HepG2 (cell line): ENCODE data around the gene TMEM158. TPM values are rescaled to one million over a fixed set of nuclear protein-coding genes. Genes with fewer than 3 reads are reported as not detected.

ENCODE experiments used
- ATAC-seq: fragments of 200-7000 bp; cut with Tn5 transposase; 3 replicates; pipeline ENCODE4 v1.9.1; 2020; ENCODE audit warnings: mild to moderate bottlenecking, moderate library complexity
- BruUV-seq: library from RNA; stranded (reverse); fragments of 400-500 nt; replicated peaks from 2 replicates; lab custom pipeline; 2021; lab: Mats Ljungman, UMichigan
- CTCF ChIA-PET: fragments of 300-600 bp; formaldehyde crosslinking; extraction: SDS; loops from one replicate; lab custom pipeline; 2021; ENCODE audit warnings: low total read pairs, inconsistent platforms, low intra/inter-chr PET ratio; lab: Yijun Ruan, JAX
- POLR2A ChIA-PET: fragments of 350-600 bp; sonication (Branson Sonifier 250); formaldehyde crosslinking; loops from one replicate; lab custom pipeline; 2020; ENCODE audit warnings: antibody characterized with exemption, inconsistent platforms; lab: Yijun Ruan, JAX
- DNase-seq: peaks from one replicate; pipeline ENCODE4 v3.0.0-alpha.2; 2015; ENCODE audit warnings: low spot score
- FAIRE-seq: peaks from 3 replicates; lab custom pipeline; 2011; peaks lifted over from hg19 to GRCh38; lab: Jason Lieb, UNC
- H2AFZ ChIP-seq: one replicate; pipeline ENCODE4 v1.6.1; 2011; ENCODE audit warnings: low read length, inconsistent platforms
- H3K27ac ChIP-seq: fragments of 300-600 bp; 3 replicates; pipeline ENCODE4 v1.8.0; 2011; ENCODE audit warnings: mixed run types, mild to moderate bottlenecking, mixed read lengths, low read length, inconsistent platforms; ENCODE audit not compliant: insufficient read depth; ENCODE audit errors: extremely low read length
- H3K27me3 ChIP-seq, 2 experiments: fragments of 200-600 bp in 1 of 2; 2 replicates in 1 of 2; 3 replicates in 1 of 2; pipeline versions ENCODE4 v1.6.0 to v1.8.0; 2011; ENCODE audit warnings: low read length in 2 of 2, mild to moderate bottlenecking in 2 of 2, moderate library complexity in 2 of 2, inconsistent platforms in 1 of 2; ENCODE audit not compliant: insufficient read depth in 2 of 2, control insufficient read depth in 1 of 2
- H3K36me3 ChIP-seq, 2 experiments: fragments of 200-600 bp in 1 of 2; replicated peaks in 1 of 2; 2 replicates in 1 of 2; 3 replicates in 1 of 2; pipeline versions ENCODE4 v1.5.1 to v1.8.0; 2011; ENCODE audit warnings: low read length in 2 of 2, inconsistent platforms in 1 of 2; ENCODE audit not compliant: insufficient read depth in 2 of 2, control insufficient read depth in 1 of 2
- H3K4me1 ChIP-seq: 2 replicates; pipeline ENCODE4 v1.5.1; 2012; ENCODE audit warnings: low read length, inconsistent platforms; ENCODE audit not compliant: insufficient read depth
- H3K4me2 ChIP-seq: 2 replicates; pipeline ENCODE4 v1.6.0; 2011; ENCODE audit warnings: low read depth, low read length, inconsistent platforms
- H3K4me3 ChIP-seq, 3 experiments: fragments of 200-600 bp in 1 of 3; sonication (generic), shearing (Covaris generic) in 1 of 3; replicated peaks in 1 of 3; 2 replicates each; pipeline ENCODE4 v1.5.1; 2011 to 2016; ENCODE audit warnings: low read length in 3 of 3, inconsistent platforms in 2 of 3, low read depth in 2 of 3, mild to moderate bottlenecking in 2 of 3, control low read depth in 1 of 3, mixed read lengths in 1 of 3; ENCODE audit not compliant: insufficient read depth in 1 of 3
- H3K79me2 ChIP-seq: one replicate; pipeline ENCODE4 v1.6.1; 2011; ENCODE audit warnings: low read length, inconsistent platforms; ENCODE audit not compliant: insufficient read depth
- H3K9ac ChIP-seq: 2 replicates; pipeline ENCODE4 v1.6.0; 2011; ENCODE audit warnings: mild to moderate bottlenecking, low read depth, low read length, inconsistent platforms; ENCODE audit not compliant: insufficient read depth
- H3K9me3 ChIP-seq: 2 replicates; pipeline ENCODE4 v1.5.1; 2012; ENCODE audit warnings: mild to moderate bottlenecking, low read length
- H4K20me1 ChIP-seq: 2 replicates; pipeline ENCODE4 v1.6.0; 2011; ENCODE audit warnings: inconsistent platforms, mild to moderate bottlenecking, low read length, moderate library complexity; ENCODE audit not compliant: insufficient read depth
- ARNT ChIP-seq: fragments of 450-650 bp; IDR thresholded peaks from 2 replicates; pipeline ENCODE4 v1.6.1; 2017
- EED ChIP-seq: sonication (generic); formaldehyde crosslinking; IDR thresholded peaks from 2 replicates; pipeline ENCODE4 v1.5.0; 2020; ENCODE audit warnings: mild to moderate bottlenecking, missing genetic modification reagents
- ELF1 ChIP-seq: sonication (generic); formaldehyde crosslinking; IDR thresholded peaks from 2 replicates; pipeline ENCODE4 v1.4.0; 2020; ENCODE audit warnings: missing genetic modification reagents
- FOXK2 ChIP-seq: fragments of 450-650 bp; IDR thresholded peaks from 2 replicates; pipeline ENCODE4 v1.6.1; 2016
- KAT2B ChIP-seq: fragments of 150-350 bp; IDR thresholded peaks from 2 replicates; pipeline ENCODE4 v1.6.1; 2014; ENCODE audit warnings: low read depth, low read length, borderline replicate concordance
- KAT7 ChIP-seq: IDR thresholded peaks from 2 replicates; pipeline ENCODE4 v1.6.1; 2018; ENCODE audit warnings: borderline replicate concordance, missing compliant biosample characterization
- RARG ChIP-seq: sonication (generic); formaldehyde crosslinking; IDR thresholded peaks from 2 replicates; pipeline ENCODE4 v1.4.0; 2020; ENCODE audit warnings: low read depth, mild to moderate bottlenecking, missing genetic modification reagents
- RNF2 ChIP-seq: fragments of 450-650 bp; conservative IDR thresholded peaks from 2 replicates; pipeline ENCODE4 v1.6.1; 2016; ENCODE audit warnings: low read depth
- SETDB1 ChIP-seq: sonication (generic); formaldehyde crosslinking; IDR thresholded peaks from 2 replicates; pipeline ENCODE4 v1.5.1; 2020; ENCODE audit warnings: missing genetic modification reagents, mild to moderate bottlenecking, borderline replicate concordance
- SMAD1 ChIP-seq: sonication (generic); formaldehyde crosslinking; IDR thresholded peaks from 2 replicates; pipeline ENCODE4 v1.4.0; 2020; ENCODE audit warnings: missing genetic modification reagents, low read depth, mild to moderate bottlenecking, borderline replicate concordance
- ZMAT3 ChIP-seq: sonication (generic); formaldehyde crosslinking; conservative IDR thresholded peaks from 2 replicates; pipeline ENCODE4 v1.7.0; 2021; ENCODE audit warnings: missing genetic modification reagents
- ZNF136 ChIP-seq: sonication (generic); formaldehyde crosslinking; IDR thresholded peaks from 2 replicates; pipeline ENCODE4 v1.8.1; 2022; ENCODE audit warnings: low read depth, mild to moderate bottlenecking, moderate library complexity, missing genetic modification reagents
- ZNF343 ChIP-seq: sonication (generic); formaldehyde crosslinking; IDR thresholded peaks from 2 replicates; pipeline ENCODE4 v1.4.0; 2020; ENCODE audit warnings: mild to moderate bottlenecking, missing genetic modification reagents
- WGBS: methylation state at CpG from one replicate; pipeline ENCODE4 v1.1.6; 2017; ENCODE audit warnings: low lambda C conversion rate; 5-methylcytosine and 5-hydroxymethylcytosine counted together
- in situ Hi-C: cut with HindIII; loops from 2 replicates; pipeline ENCODE4 v1.10.0; 2017; ENCODE audit warnings: low pct_unique_long_range_greater_than_20kb; ENCODE audit not compliant: extremely low pct_ligation_motif_present
- intact Hi-C: fragments of 100-400 bp; cut with micrococcal nuclease; formaldehyde crosslinking; loops from one replicate; pipeline ENCODE4 v1.10.0; 2022; ENCODE audit not compliant: unreplicated experiment
- polyA plus RNA-seq, 8 experiments: library from polyadenylated mRNA; depleted of rRNA in 3 of 8; stranded (reverse) in 7 of 8; unstranded in 1 of 8; fragments of >200 nt; fragmentation: Illumina TruSeq in 4 of 8; extraction: Trizol in 4 of 8; gene quantifications; 2 replicates each; pipeline versions ENCODE4 v1.2.1 to v1.2.3, GENCODE V29; 2011 to 2016; ENCODE audit warnings: low read depth in 4 of 8, missing spikeins in 1 of 8, mixed read lengths in 1 of 8; ENCODE audit not compliant: insufficient read depth in 1 of 8
- total RNA-seq, 5 experiments: library from RNA; depleted of rRNA; stranded (reverse); fragments of >200 nt; fragmentation: Illumina TruSeq; extraction: Trizol; gene quantifications; 2 replicates each; pipeline ENCODE4 v1.2.3, GENCODE V29; 2016; ENCODE audit warnings: low read depth in 1 of 5
- TF ChIP-seq, protein P1 (sequence below): sonication (generic); formaldehyde crosslinking; IDR thresholded peaks from 2 replicates; pipeline ENCODE4 v1.4.0; 2020; ENCODE audit warnings: mild to moderate bottlenecking, missing genetic modification reagents, borderline replicate concordance
- TF ChIP-seq, protein P2 (sequence below): sonication (generic); formaldehyde crosslinking; IDR thresholded peaks from 2 replicates; pipeline ENCODE4 v1.5.0; 2020; ENCODE audit warnings: missing genetic modification reagents, mild to moderate bottlenecking, borderline replicate concordance
- TF ChIP-seq, protein P3 (sequence below), 2 experiments: sonication (generic) in 1 of 2; formaldehyde crosslinking in 1 of 2; IDR thresholded peaks; 2 replicates each; pipeline versions ENCODE4 v1.4.0 to v1.6.1; 2018 to 2020; ENCODE audit warnings: missing genetic modification reagents in 2 of 2, borderline replicate concordance in 1 of 2, low read depth in 1 of 2, mild to moderate bottlenecking in 1 of 2, missing biosample characterization in 1 of 2
- TF ChIP-seq, protein P4 (sequence below): sonication (generic); formaldehyde crosslinking; IDR thresholded peaks from 2 replicates; pipeline ENCODE4 v1.5.0; 2020; ENCODE audit warnings: missing genetic modification reagents

Gene TMEM158
- total and polyA plus RNA-seq, 2 of the 13 experiments (the other 11 are each of a cell fraction or from before 2014, with no cell fraction given) = 0.13 TPM; not detected in 1

- H3K4me3 ChIP-seq = no peak overlapping the region
- ChIA-PET CTCF (no interaction called here), POLR2A (no interaction called here)
- no peaks in the 10 kb centered on the region for H3K36me3 ChIP-seq
- no peak overlapping the region for H3K9ac ChIP-seq
- H3K9me3 ChIP-seq = no peaks in the 10 kb centered on the region
- H2AFZ ChIP-seq = no peak overlapping the region
- in situ Hi-C loops = no loop called here
- no peak for DNase-seq
- BruUV-seq = no TSS peak
- intact Hi-C loops = no loop called here
- H3K4me1 ChIP-seq = peaks cover 10% of the 10 kb centered on the region
- no peaks in the 10 kb centered on the region for H4K20me1 ChIP-seq
- peaks cover 1 to 11% of the 10 kb centered on the region in 2 experiments; a peak in 3 of 5 replicates for H3K27me3 ChIP-seq
- no peak overlapping the region for H3K4me2 ChIP-seq
- TF ChIP-seq KAT7 (CRISPR knock-in tag) (no peak), SMAD1 (CRISPR knock-in tag) (no peak), KAT2B (no peak), FOXK2 (no peak), ARNT (no peak), RNF2 (no peak), SETDB1 (CRISPR knock-in tag) (no peak), EED (CRISPR knock-in tag) (no peak), RARG (CRISPR knock-in tag) (no peak), ZNF136 (CRISPR knock-in tag) (no peak), ELF1 (no peak), ZNF343 (no peak), ZMAT3 (CRISPR knock-in tag) (no peak)
- TF ChIP-seq, protein P1, sequence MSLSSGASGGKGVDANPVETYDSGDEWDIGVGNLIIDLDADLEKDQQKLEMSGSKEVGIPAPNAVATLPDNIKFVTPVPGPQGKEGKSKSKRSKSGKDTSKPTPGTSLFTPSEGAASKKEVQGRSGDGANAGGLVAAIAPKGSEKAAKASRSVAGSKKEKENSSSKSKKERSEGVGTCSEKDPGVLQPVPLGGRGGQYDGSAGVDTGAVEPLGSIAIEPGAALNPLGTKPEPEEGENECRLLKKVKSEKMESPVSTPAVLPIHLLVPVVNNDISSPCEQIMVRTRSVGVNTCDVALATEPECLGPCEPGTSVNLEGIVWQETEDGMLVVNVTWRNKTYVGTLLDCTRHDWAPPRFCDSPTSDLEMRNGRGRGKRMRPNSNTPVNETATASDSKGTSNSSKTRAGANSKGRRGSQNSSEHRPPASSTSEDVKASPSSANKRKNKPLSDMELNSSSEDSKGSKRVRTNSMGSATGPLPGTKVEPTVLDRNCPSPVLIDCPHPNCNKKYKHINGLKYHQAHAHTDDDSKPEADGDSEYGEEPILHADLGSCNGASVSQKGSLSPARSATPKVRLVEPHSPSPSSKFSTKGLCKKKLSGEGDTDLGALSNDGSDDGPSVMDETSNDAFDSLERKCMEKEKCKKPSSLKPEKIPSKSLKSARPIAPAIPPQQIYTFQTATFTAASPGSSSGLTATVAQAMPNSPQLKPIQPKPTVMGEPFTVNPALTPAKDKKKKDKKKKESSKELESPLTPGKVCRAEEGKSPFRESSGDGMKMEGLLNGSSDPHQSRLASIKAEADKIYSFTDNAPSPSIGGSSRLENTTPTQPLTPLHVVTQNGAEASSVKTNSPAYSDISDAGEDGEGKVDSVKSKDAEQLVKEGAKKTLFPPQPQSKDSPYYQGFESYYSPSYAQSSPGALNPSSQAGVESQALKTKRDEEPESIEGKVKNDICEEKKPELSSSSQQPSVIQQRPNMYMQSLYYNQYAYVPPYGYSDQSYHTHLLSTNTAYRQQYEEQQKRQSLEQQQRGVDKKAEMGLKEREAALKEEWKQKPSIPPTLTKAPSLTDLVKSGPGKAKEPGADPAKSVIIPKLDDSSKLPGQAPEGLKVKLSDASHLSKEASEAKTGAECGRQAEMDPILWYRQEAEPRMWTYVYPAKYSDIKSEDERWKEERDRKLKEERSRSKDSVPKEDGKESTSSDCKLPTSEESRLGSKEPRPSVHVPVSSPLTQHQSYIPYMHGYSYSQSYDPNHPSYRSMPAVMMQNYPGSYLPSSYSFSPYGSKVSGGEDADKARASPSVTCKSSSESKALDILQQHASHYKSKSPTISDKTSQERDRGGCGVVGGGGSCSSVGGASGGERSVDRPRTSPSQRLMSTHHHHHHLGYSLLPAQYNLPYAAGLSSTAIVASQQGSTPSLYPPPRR (CRISPR knock-in tag) = no peak
- TF ChIP-seq, protein P2, sequence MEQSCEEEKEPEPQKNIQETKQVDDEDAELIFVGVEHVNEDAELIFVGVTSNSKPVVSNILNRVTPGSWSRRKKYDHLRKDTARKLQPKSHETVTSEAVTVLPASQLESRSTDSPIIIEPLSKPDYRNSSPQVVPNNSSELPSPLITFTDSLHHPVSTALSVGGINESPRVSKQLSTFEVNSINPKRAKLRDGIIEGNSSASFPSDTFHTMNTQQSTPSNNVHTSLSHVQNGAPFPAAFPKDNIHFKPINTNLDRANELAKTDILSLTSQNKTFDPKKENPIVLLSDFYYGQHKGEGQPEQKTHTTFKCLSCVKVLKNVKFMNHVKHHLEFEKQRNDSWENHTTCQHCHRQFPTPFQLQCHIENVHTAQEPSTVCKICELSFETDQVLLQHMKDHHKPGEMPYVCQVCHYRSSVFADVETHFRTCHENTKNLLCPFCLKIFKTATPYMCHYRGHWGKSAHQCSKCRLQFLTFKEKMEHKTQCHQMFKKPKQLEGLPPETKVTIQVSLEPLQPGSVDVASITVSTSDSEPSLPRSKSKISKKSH = no peak
- TF ChIP-seq, protein P3, sequence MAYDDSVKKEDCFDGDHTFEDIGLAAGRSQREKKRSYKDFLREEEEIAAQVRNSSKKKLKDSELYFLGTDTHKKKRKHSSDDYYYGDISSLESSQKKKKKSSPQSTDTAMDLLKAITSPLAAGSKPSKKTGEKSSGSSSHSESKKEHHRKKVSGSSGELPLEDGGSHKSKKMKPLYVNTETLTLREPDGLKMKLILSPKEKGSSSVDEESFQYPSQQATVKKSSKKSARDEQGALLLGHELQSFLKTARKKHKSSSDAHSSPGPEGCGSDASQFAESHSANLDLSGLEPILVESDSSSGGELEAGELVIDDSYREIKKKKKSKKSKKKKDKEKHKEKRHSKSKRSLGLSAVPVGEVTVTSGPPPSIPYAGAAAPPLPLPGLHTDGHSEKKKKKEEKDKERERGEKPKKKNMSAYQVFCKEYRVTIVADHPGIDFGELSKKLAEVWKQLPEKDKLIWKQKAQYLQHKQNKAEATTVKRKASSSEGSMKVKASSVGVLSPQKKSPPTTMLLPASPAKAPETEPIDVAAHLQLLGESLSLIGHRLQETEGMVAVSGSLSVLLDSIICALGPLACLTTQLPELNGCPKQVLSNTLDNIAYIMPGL (CRISPR knock-in tag; IDR thresholded peaks at IDR 0.05; ENCODE audit: borderline replicate concordance in 1 of 2, low read depth in 1 of 2) = no peak
- TF ChIP-seq, protein P4, sequence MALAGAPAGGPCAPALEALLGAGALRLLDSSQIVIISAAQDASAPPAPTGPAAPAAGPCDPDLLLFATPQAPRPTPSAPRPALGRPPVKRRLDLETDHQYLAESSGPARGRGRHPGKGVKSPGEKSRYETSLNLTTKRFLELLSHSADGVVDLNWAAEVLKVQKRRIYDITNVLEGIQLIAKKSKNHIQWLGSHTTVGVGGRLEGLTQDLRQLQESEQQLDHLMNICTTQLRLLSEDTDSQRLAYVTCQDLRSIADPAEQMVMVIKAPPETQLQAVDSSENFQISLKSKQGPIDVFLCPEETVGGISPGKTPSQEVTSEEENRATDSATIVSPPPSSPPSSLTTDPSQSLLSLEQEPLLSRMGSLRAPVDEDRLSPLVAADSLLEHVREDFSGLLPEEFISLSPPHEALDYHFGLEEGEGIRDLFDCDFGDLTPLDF (CRISPR knock-in tag) = no peak
- H3K79me2 ChIP-seq = no peaks in the 10 kb centered on the region
- WGBS = 44% methylated on average over 5 of the region's 5 CpGs
- no peak for ATAC-seq
- no peak for FAIRE-seq
- H3K27ac ChIP-seq = no peak overlapping the region
Measured at GRCh38 chr3:45181496-45181895, 44.6 kb downstream of the TMEM158 start.
